Measurements from ENCODE around the gene WDR74.
A peak's percentile ranks its signal among the peaks of the same experiment; 100 is the strongest.
"Not testable (repeated sequence)": the region's sequence is repeated elsewhere in the genome, so short reads cannot be mapped to it uniquely, and the experiment has no call there.

Gene WDR74

GRCh38 chr11:62844154-62844553 lies 4.8 kb upstream of the WDR74 start:
- H3K4me3 ChIP-seq (ENCODE audit: control insufficient read depth, low read depth, low read length), result no peak overlapping the region
- no peak for DNase-seq (ENCODE audit: low read depth)
- TF ChIP-seq CTCF (conservative IDR thresholded peaks at IDR 0.05; ENCODE audit: control insufficient read depth, insufficient read depth, low read depth, low read length), result no peak

DNA sequence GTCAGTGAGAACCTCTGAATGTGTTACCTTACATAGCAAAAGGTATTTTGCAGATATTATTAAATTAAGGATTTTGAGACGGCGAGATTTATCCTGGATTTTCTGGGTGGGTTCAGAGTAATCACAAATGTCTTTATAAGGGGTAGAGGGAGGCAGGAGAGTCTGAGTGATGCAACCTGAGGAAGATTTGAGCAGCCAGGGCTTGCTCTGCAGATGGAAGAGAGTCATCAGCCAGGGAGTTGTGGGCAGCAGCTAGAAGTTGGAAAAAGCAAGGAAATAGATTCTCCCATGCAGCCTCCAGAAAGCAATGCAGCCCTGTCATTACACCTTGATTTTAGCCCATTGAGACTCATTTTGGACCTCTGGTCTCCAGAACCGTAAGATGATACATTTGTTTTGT lies 4.1 kb upstream of the WDR74 start:
- no peak for TF ChIP-seq CTCF (conservative IDR thresholded peaks at IDR 0.05; ENCODE audit: control insufficient read depth, insufficient read depth, low read depth, low read length)

GRCh38 chr11:62842891-62843290 lies 3.5 kb upstream of the WDR74 start:
- H3K4me3 ChIP-seq (ENCODE audit: control insufficient read depth, low read depth, low read length); DNase-seq (ENCODE audit: low read depth): not testable (repeated sequence)

More for the DNA sequence above, 4.1 kb upstream of the WDR74 start:
- no peak for DNase-seq (ENCODE audit: low read depth)
- no peak overlapping the region for H3K4me3 ChIP-seq (ENCODE audit: control insufficient read depth, low read depth, low read length)

GRCh38 chr11:62842171-62842741 lies 2.9 kb upstream of the WDR74 start:
- H3K4me3 ChIP-seq (ENCODE audit: control insufficient read depth, low read depth, low read length), result peak overlapping the region; percentile 30
- no peak for TF ChIP-seq CTCF (conservative IDR thresholded peaks at IDR 0.05; ENCODE audit: control insufficient read depth, insufficient read depth, low read depth, low read length)
- DNase-seq (ENCODE audit: low read depth), result no peak

GRCh38 chr11:62841361-62842170 lies 2.2 kb upstream of the WDR74 start:
- peak overlapping the region; percentile 83 for H3K4me3 ChIP-seq (ENCODE audit: control insufficient read depth, low read depth, low read length)
- TF ChIP-seq CTCF (conservative IDR thresholded peaks at IDR 0.05; ENCODE audit: control insufficient read depth, insufficient read depth, low read depth, low read length), result no peak
- DNase-seq (ENCODE audit: low read depth), result peak; percentile 100

- peak; percentile 78 for DNase-seq (ENCODE audit: low read depth)
- peak overlapping the region; percentile 83 for H3K4me3 ChIP-seq (ENCODE audit: control insufficient read depth, low read depth, low read length)
Observed at GRCh38 chr11:62840721-62841360, 1.5 kb upstream of the WDR74 start.

DNA sequence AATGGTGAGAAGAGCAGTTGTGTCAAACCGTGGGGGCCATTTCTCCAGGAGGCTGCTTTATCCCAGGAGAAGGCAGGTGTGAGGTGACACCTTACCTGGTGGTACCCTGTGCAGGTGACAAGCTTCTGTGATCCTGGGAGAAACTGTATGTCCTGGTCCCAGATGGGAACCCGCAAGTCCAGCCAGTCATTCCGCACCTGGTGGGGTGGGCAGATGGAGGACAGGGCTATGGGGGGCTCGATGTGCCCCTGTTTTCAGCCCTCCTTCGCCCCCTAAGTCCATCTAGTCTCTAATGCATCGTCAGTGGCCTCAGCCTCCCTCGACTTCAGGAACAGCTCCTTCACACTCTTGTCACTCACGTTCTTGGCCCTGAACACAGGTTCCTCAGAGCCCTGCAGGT lies 4.1 kb downstream of the WDR74 start:
- no peak overlapping the region for H3K4me3 ChIP-seq (ENCODE audit: control insufficient read depth, low read depth, low read length)
- no peak for TF ChIP-seq CTCF (conservative IDR thresholded peaks at IDR 0.05; ENCODE audit: control insufficient read depth, insufficient read depth, low read depth, low read length)
- no peak for DNase-seq (ENCODE audit: low read depth)
